ENCODE results near the gene MOB2.

The MOB2 gene

GRCh38 chr11:1469911-1470680 lies 16.5 kb downstream of the MOB2 start:
- DNase-seq = no peak

GRCh38 chr11:1469287-1469910 lies 17.2 kb downstream of the MOB2 start:
- DNase-seq = no peak

- no peak for DNase-seq
These were observed 18.0 kb downstream of the MOB2 start for GRCh38 chr11:1468473-1469066.

- no peak for DNase-seq
These were observed 18.6 kb downstream of the MOB2 start for GRCh38 chr11:1468002-1468401.

- DNase-seq = no peak
These were observed 19.3 kb downstream of the MOB2 start for GRCh38 chr11:1467270-1467669.

- DNase-seq = no peak
These were observed 19.8 kb downstream of the MOB2 start for GRCh38 chr11:1466784-1467183.

GRCh38 chr11:1463056-1463455 lies 23.5 kb downstream of the MOB2 start:
- no peak for DNase-seq

GRCh38 chr11:1462698-1462975 lies 23.9 kb downstream of the MOB2 start:
- DNase-seq = no peak

GRCh38 chr11:1461826-1462697 lies 24.5 kb downstream of the MOB2 start:
- DNase-seq = no peak

- DNase-seq = no peak
These were observed 25.4 kb downstream of the MOB2 start for GRCh38 chr11:1460986-1461825.

GRCh38 chr11:1460396-1460985 lies 26.1 kb downstream of the MOB2 start:
- DNase-seq = no peak

- no peak for DNase-seq
These were observed 26.7 kb downstream of the MOB2 start for GRCh38 chr11:1459764-1460395.

GRCh38 chr11:1459219-1459575 lies 27.4 kb downstream of the MOB2 start:
- DNase-seq = no peak

GRCh38 chr11:1458340-1459218 lies 28.0 kb downstream of the MOB2 start:
- no peak for DNase-seq

GRCh38 chr11:1457856-1458255 lies 28.7 kb downstream of the MOB2 start:
- DNase-seq = no peak

GRCh38 chr11:1457326-1457680 lies 29.3 kb downstream of the MOB2 start:
- no peak for DNase-seq

- no peak for DNase-seq
These were observed 29.8 kb downstream of the MOB2 start for GRCh38 chr11:1456596-1457325.

- DNase-seq = no peak
These were observed 30.4 kb downstream of the MOB2 start for GRCh38 chr11:1456176-1456575.

- no peak for DNase-seq
These were observed 30.9 kb downstream of the MOB2 start for GRCh38 chr11:1455763-1456060.

GRCh38 chr11:1455032-1455762 lies 31.4 kb downstream of the MOB2 start:
- no peak for DNase-seq
